GM13977 (cell line): ENCODE measurements around the gene ARF4.
A peak's percentile ranks its signal among the peaks of the same experiment; 100 is the strongest.
"Not testable (repeated sequence)": the region's sequence is repeated elsewhere in the genome, so short reads cannot be mapped to it uniquely, and the experiment has no call there.

ENCODE experiments used
- DNase-seq: peaks from one replicate; pipeline ENCODE4 v3.0.0; 2012; ENCODE audit warnings: low spot score
- CTCF ChIP-seq: IDR thresholded peaks from 2 replicates; pipeline ENCODE4 v1.5.1; 2012; ENCODE audit warnings: mild to moderate bottlenecking, control low read depth; ENCODE audit not compliant: insufficient read depth; ENCODE audit errors: extremely low read depth, missing control alignments
- in situ Hi-C: fragments of 300-500 bp; cut with MboI; formaldehyde crosslinking; loops from one replicate; pipeline ENCODE4 v1.12.0; 2022; ENCODE audit warnings: low sequenced_read_pairs, low pct_unique_long_range_greater_than_20kb, mixed read lengths, inconsistent platforms; ENCODE audit not compliant: unreplicated experiment

The ARF4 gene

GRCh38 chr3:57597127-57597923, at the start of gene ARF4:
ARF4 (minus strand) TSS chr3:57597344; CDS start chr3:57597140, 204 bp downstream.
- in situ Hi-C loops = no loop called here

GRCh38 chr3:57646723-57647122, 49.6 kb upstream of the ARF4 start:
- in situ Hi-C loops = no loop called here
- peak; percentile 24 for TF ChIP-seq CTCF
- DNase-seq = peak; percentile 25

More at GRCh38 chr3:57597127-57597923, at the start of gene ARF4:
- DNase-seq = peak; percentile 97
- TF ChIP-seq CTCF = peak; percentile 45

- in situ Hi-C loops = no loop called here
- no peak for TF ChIP-seq CTCF
These were observed 47.6 kb upstream of the ARF4 start for GRCh38 chr3:57644740-57645139.

DNA sequence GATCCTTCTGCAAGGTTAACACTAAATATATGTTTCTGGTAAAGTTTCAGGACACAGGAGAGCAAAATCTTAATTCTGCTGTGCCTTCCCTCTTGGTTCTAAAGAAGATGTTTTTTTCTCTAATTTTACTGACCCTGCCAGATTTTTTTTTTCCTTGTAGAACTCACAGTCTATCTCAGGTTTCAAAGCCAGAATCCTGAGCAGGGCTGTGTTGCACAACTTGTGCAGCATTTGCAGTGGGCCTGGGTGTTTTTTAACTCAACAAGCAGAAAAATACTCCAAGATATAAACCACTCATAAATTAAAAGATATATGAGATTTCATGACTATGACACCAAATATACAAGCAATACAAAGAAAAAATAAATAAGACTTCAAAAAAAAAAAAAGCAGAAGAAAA, 40.2 kb upstream of the ARF4 start:
- in situ Hi-C loops = no loop called here
- DNase-seq = no peak
- no peak for TF ChIP-seq CTCF

More at GRCh38 chr3:57644740-57645139, 47.6 kb upstream of the ARF4 start:
- DNase-seq = no peak

- in situ Hi-C loops, DNase-seq: not testable (repeated sequence)
These were observed 37.1 kb upstream of the ARF4 start for GRCh38 chr3:57634259-57634658.

DNA sequence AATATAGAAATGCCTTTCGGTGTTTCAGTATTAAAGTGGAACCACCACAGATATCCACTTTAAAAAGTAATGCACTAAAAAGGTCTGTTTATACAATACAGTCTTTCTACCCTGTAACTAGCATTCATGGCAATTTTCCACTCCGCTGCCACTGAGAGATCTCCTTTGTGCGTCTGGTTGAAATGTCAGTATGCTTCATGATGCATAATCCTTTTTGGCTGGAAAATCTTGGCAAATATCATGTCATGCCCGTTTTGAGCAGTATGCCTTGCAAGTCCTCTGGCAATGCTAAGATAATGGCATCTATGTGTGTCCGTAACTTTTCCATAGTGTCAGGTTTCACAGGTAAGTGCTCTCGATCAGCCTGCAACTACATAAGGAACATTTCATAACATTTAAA, 30.8 kb upstream of the ARF4 start:
- no peak for DNase-seq
- TF ChIP-seq CTCF = no peak
- in situ Hi-C loops = no loop called here

DNA sequence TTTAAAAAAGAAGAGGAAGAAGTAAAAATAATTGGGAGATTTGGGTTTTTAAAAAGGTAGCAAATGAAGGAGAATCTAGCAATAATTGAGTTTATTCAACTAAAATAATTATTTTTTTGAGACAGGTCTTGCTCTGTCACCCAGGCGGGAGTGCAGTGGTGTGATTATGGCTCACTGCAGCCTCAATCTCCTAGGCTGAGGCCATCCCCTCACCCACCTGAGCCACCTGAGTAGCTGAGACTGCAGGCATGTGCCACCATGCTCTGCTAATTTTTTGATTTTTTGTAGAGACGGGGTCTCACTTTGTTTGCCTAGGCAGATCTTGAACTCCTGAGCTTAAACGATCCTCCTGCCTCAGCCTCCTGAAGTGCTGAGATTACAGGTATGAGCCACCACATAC, 27.7 kb upstream of the ARF4 start:
- DNase-seq = no peak
- in situ Hi-C loops = no loop called here
- no peak for TF ChIP-seq CTCF
